Progenitor cell of endocrine pancreas (in vitro differentiated cells): Measurements from ENCODE around the gene APBB1. TPM values are rescaled to one million over a fixed set of nuclear protein-coding genes. Genes with fewer than 3 reads are reported as not detected.
A peak's percentile ranks its signal among the peaks of the same experiment; 100 is the strongest.

Experiments
- DNase-seq: peaks from one replicate; pipeline ENCODE4 v3.0.0; 2021; ENCODE audit warnings: low spot score; ENCODE audit not compliant: unreplicated experiment
- H3K27ac Mint-ChIP-seq: 2 replicates; pipeline ENCODE4 v1.8.0; 2021; ENCODE audit warnings: mild to moderate bottlenecking, moderate library complexity, mixed read lengths
- H3K27me3 Mint-ChIP-seq: 2 replicates; pipeline ENCODE4 v1.8.0; 2021; ENCODE audit warnings: mixed read lengths
- H3K36me3 Mint-ChIP-seq: 2 replicates; pipeline ENCODE4 v1.8.0; 2022; ENCODE audit warnings: mixed read lengths; ENCODE audit not compliant: insufficient read depth
- H3K4me1 Mint-ChIP-seq: 2 replicates; pipeline ENCODE4 v1.8.0; 2021; ENCODE audit warnings: low read depth, mixed read lengths
- H3K4me3 Mint-ChIP-seq: 2 replicates; pipeline ENCODE4 v1.8.0; 2021; ENCODE audit warnings: low read depth, mild to moderate bottlenecking, moderate library complexity, mixed read lengths
- H3K9me3 Mint-ChIP-seq: 2 replicates; pipeline ENCODE4 v1.8.0; 2021; ENCODE audit warnings: low read depth, mixed read lengths
- CTCF ChIP-seq: fragments of 200-600 bp; sonication (generic); IDR thresholded peaks from one replicate; pipeline ENCODE4 v1.5.0; 2021; ENCODE audit warnings: antibody characterized with exemption, mild to moderate bottlenecking; ENCODE audit not compliant: unreplicated experiment
- total RNA-seq: library from RNA; stranded (reverse); gene quantifications from 2 replicates; pipeline ENCODE4 v1.2.1, GENCODE V29; 2021

Gene APBB1
- total RNA-seq, 1 donor from 2014 or later, result 71.4 TPM

- DNase-seq, result no peak
- no peak for TF ChIP-seq CTCF
- Mint-ChIP-seq H3K27ac (no peak overlapping the region), H3K4me3 (peak overlapping the region; percentile 85), H3K4me1 (peaks cover 22% of the 10 kb centered on the region), H3K27me3 (no peaks in the 10 kb centered on the region), H3K36me3 (peaks cover 3% of the 10 kb centered on the region), H3K9me3 (no peaks in the 10 kb centered on the region)
Measured at GRCh38 chr11:6391537-6392134, 27.3 kb downstream of the APBB1 start.

- H3K27ac Mint-ChIP-seq, result peak overlapping the region; percentile 80
Measured at GRCh38 chr11:6390718-6391469, 28.0 kb downstream of the APBB1 start.

GRCh38 chr11:6389905-6390717 lies 28.8 kb downstream of the APBB1 start, which contains the start of gene SMPD1:
TSS of gene SMPD1 (plus strand) at chr11:6390474. CDS start at chr11:6390599, 125 bp downstream.
- no peaks in the 10 kb centered on the region for H3K27me3 Mint-ChIP-seq
- peaks cover 24% of the 10 kb centered on the region for H3K4me1 Mint-ChIP-seq
- peaks cover 3% of the 10 kb centered on the region for H3K36me3 Mint-ChIP-seq
- no peak for TF ChIP-seq CTCF
- peak within 1 kb of the TSS; percentile 97 for H3K27ac Mint-ChIP-seq
- no peaks in the 10 kb centered on the region for H3K9me3 Mint-ChIP-seq
- peak; percentile 75 for DNase-seq
- peak within 1 kb of the TSS; percentile 85 for H3K4me3 Mint-ChIP-seq

More at GRCh38 chr11:6390718-6391469, 28.0 kb downstream of the APBB1 start:
- peak overlapping the region; percentile 85 for H3K4me3 Mint-ChIP-seq
- peaks cover 24% of the 10 kb centered on the region for H3K4me1 Mint-ChIP-seq
- no peaks in the 10 kb centered on the region for H3K27me3 Mint-ChIP-seq
- H3K36me3 Mint-ChIP-seq, result peaks cover 3% of the 10 kb centered on the region
- no peak for DNase-seq
- no peaks in the 10 kb centered on the region for H3K9me3 Mint-ChIP-seq
- no peak for TF ChIP-seq CTCF

GRCh38 chr11:6388748-6389147 lies 30.1 kb downstream of the APBB1 start:
- Mint-ChIP-seq H3K4me1 (peaks cover 25% of the 10 kb centered on the region), H3K36me3 (peaks cover 3% of the 10 kb centered on the region), H3K27me3 (no peaks in the 10 kb centered on the region), H3K4me3 (no peak overlapping the region), H3K27ac (no peak overlapping the region), H3K9me3 (no peaks in the 10 kb centered on the region)
- TF ChIP-seq CTCF, result no peak
- no peak for DNase-seq
